GM19395 (cell line): ENCODE results near the gene SSBP1.
"Not testable (repeated sequence)": the region's sequence is repeated elsewhere in the genome, so short reads cannot be mapped to it uniquely, and the experiment has no call there.

ENCODE experiments used
- ATAC-seq: cut with Tn5 transposase; IDR thresholded peaks from one replicate; pipeline ENCODE4 v1.9.1; 2021; ENCODE audit warnings: mild to moderate bottlenecking, moderate library complexity; ENCODE audit not compliant: unreplicated experiment

The SSBP1 gene

DNA sequence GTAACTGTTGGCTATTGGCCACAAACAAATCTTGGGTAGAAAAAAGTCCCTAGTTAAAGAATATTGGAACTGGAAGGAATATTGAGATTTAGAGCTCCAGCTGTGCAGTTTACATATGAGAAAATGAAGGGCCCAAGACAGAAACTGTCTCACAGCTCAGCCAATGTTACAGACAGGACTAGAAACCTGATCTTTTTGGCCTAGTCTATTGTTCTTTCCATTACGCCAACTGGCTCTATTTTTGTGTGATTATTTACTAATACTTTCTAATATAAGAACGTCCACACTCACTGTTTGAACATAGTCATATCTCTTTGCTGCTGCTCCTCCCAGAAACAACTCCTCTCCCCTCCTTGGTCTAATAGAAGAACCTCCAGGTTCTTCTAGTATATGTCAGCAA lies 28.8 kb upstream of the SSBP1 start:
- no peak for ATAC-seq

DNA sequence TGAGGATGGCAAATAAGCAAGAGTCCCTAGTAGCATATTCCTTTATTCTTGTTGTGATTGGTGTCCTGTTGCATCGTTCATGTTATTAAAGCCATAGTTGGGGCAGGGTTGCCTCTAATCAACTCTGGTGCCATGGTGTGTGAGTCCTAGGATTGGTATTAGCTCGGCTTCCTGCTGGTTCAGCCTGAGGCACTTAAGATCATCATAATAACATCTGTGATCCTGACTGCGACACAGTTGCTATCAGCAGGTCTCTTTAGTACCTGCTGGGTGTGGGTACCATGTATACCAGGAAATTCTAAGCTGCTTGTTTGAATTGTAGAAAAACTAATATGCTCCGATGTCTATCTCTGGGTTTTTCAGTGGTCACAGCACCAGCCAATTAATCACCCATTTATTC lies 28.4 kb upstream of the SSBP1 start:
- no peak for ATAC-seq

DNA sequence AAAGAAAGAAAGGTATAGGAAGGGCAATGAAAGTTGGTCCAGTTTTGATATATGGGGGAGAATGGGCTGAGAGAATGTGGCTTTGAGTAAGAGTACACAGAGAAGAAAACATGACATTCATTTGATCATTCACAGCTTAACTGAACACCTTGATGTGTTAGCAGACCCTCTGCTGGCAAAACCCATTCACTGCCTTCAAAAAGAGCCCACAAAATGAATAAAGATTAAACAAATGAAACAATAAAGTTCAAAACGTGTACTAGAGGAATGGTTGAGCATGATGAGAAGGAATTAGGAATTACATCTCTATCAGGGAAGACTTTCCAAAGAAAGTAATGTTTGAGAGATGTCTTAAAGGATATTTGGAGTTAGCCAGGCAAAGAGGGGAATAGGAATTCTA lies 27.9 kb upstream of the SSBP1 start:
- no peak for ATAC-seq

DNA sequence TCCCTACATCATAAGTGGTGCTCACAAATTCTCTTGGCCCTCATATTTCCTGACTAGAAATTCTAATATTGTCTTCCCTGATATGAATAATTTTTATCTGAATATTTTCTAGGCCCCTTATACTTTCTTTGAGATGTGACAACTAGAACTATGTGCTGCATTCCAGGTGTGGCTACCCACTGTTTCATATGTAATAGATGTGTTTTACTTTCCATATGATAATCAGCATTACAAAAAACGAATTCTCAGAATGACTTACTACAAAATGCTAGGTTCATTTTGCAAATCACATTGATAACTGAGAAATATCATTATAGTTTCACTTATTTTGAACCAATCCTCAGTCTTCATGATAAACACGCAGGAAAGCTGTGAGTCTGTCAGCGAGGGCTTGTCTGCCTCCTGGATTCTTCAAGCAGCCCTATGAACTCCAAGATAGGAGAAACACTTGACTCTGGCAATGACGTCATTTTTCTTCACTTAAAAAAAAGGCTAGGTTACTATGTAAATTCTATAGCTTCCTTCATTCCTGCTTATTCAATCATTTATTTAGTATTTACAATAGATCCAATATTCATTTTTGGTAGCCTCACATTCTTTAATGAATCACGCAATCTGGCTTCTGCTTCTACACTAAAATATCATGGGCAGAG lies 25.4 kb upstream of the SSBP1 start:
- ATAC-seq = no peak

DNA sequence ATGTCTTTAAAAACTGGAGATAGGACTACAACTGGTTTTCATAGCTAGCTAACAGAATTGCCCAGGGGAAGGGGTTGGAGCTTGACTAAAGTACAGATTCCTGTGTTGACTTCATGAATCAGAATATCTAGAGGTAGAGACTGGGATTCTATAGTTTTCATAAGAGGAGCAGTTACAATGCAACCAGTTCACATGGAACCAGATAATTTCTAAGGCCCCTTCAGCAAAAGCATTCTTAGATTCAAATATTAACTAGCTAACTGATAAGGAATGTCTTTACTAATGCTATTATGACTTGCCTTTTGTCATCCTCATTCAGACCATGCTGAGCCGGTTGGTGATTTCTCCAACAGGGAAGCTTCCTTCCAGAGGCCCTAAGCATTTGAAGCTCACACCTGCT lies 24.3 kb upstream of the SSBP1 start:
- ATAC-seq = no peak

DNA sequence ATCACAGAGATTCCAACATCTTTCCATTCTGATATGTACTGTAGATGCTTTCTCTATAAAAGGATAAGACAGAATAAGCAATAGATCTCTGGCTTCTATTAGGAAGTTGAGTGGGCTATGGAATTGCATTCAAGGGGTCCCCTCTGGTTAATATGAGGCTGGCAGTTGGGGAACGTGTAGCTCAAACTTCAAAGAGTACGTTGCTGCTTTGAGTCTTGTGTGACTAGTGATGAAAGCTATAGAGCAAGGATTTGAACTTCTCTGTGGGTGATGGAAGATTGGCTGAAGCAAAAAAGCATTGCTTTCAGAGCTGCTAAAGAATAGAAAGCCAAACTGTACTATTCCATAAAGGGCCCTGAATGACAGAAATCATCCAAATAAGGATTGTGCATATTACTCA lies 23.6 kb upstream of the SSBP1 start:
- ATAC-seq = no peak

DNA sequence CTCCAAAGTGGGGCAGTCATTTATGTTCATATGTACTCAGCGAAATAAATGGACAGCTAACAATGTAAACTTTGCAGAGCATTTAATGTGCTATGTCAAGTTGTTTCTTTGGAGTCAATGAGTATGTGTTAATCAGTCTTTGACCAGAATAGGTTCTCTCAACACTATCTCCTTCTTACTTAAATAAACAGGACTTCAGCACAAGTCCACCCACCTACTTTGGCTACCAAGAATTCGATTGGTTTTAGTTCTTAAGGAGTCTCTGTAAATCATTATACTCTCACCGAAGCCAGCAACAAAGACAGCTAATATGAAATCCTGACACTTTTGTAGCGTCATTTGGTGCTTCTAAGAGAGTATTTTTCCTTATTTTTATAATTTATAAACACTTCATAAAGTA lies 23.1 kb upstream of the SSBP1 start:
- no peak for ATAC-seq

DNA sequence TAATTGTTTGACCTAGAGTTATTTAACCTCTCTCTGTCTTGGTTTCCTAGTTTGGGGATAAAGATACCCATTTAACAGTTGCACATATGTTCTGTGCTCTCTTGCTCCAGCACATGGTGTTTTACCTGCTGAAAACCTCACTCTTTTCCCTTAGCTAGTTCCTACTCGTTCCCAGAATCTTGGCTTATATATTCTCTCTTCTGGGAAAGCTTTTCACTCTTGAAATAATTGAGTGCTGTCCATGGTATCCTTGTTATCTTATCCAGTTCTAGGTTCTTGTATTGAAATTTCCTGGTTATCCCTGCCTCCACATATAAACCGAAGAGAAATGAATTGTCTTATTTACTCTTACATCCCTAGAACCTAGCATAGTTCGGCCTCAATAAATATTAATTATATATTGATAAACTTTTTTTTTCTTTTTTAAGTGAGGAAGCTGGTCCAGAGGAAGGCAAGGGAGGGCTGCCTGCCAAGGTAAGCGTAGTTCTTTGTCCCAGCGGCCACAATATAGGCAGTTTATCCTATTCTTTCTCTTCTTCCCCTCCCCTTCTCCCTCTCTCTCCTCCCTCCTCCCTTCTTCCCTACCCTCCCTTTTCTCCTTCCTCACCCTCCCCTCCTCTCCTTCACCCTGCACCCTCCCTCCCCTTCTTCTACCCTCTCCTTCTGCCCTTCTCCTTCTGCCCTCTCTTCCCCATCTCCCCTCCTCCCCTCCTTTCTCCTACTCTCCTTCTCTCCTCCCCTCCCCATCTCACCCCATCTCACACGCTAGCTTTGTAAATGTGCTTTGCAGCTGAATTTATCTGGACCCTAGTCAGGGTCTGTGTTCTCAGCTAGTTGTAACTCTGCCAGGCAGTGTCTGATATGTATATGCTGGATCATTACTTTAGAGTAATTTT lies 22.1 kb upstream of the SSBP1 start:
- no peak for ATAC-seq

DNA sequence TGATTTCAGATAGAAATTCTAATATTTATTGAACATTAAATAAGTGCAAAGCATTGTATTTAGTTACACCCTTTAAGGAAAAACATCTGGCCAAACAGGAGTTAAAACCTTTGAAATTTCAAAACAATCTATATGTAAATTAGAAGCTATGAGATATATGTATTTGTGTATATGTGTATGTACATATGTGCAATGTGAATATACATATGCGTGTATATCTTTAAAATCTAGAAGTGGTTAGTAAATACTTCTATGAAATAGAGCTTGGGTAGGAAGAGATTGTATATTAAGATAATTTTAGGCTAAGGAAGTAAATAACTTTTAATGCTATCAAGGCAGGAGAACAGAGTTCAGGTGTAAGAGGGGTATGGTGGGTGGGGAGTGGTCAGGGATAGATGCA lies 20.7 kb upstream of the SSBP1 start:
- no peak for ATAC-seq

DNA sequence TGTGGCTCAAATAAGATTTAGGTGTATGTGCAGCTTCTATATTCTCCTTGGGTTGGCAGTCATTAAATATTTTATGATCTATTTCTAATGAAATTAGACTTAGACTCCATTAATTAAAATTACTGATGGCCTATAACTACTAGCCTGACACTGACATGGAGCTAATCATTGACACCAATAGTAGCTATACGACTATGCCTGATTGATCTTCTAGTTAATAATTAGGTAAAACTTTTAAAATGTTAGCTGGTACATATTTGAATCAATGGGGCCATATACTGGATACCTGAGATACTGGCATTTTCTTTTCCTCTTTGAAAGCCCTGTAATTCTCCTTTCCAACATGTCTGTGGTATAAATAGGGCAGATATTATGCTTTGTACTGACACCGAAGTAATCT lies 15.6 kb upstream of the SSBP1 start:
- no peak for ATAC-seq

DNA sequence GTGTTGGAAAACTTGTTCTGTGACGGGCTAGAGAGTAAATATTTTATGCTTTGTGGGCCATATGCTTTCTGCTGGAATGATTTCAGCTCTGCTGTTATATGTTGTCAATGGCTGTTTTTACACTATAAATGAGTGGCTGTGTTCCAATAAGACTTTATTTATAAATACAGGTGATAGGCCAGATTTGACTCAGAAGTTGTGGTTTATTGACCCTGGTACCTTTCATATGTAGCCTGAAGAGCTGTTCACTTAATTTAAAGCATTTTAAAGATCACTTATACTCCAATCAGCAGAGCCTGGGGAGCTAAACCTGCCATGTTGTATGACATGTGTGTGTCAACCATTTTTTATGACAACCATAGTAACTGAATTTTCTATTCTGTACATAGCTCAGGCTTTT lies 9.1 kb upstream of the SSBP1 start:
- ATAC-seq = no peak

DNA sequence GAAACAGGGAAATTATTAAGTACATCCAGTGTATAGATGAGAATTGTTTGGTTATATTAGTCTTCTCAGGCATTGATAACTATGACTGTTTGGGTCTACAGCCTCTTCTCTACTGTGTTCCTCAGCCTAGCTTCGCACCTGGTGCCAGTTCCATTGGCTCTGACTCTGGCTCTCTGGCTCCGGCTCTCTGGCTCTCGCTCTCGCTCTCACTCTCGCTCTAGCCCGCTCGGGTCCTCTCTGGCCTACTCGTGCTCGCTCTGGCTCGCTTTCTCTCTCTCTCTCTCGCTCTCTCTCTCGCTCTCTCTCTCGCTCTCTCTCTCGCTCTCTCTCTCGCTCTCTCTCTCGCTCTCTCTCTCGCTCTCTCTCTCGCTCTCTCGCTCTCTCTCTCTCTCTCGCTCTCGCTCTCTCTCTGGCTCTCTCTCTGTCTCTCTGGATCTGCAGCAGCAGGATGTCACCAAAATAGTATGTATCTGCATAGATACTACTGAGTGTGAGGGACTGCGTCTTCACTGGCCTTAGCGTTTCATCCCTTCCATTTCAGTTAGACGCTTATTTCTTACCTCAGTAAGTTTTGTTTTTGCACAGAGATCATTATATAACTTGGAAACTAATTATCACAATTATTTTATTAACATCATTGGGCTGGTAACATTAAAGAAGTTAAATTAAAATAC lies 6.5 kb upstream of the SSBP1 start:
- no peak for ATAC-seq

DNA sequence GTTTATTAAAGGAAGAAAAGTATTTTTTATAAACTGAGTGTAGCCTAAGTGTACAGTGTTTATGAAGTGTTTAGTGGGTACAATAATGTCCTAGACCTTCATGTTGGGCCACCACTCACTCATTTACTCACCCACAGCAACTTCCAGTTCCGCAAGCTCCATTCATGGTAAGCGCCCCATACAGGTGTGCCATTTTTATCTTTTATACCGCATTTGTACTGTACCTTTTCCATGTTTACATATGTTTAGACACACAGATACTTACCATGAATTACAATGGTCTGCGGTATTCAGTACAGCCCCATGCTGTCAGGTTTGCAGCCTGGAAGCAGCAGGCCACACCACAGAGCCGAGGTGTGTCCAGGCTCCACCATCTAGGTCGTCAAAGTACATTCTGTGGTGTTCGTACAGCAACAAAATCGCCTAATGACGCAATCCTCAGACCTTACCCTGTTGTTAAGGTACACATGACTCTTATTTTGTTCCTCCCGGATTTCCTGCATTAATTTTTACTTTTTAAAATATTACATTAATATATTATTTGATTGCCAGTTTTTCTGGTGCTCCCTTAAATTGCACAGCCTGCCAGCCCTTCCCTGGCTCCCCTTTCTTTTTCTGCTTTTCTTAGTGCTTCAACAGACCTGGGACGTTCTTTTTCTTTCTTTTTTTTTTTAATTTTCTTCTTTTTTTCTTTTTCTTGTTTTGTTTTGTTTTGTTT lies 881 bp upstream of the SSBP1 start:
- ATAC-seq = no peak

DNA sequence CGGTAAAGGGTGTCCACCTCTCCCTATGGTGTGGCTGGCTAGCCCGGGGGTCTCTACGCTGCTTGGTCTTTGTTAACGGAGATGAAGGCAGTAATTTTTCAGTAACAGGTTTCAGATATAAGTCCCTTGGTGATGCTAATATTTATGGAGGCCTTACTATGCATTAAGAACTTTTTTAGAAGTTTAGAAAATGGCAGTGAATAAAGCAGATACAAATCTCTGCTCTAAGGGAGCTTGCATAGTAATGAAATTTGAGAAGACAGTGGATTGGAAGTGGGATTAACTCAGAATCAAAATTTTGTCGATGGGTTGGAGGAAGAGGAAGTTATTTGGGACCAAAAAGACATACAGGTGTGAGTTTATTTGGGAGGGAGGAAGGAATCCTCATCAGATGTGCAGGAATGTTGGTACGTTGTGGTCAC lies 445 bp downstream of the SSBP1 start:
- no peak for ATAC-seq

DNA sequence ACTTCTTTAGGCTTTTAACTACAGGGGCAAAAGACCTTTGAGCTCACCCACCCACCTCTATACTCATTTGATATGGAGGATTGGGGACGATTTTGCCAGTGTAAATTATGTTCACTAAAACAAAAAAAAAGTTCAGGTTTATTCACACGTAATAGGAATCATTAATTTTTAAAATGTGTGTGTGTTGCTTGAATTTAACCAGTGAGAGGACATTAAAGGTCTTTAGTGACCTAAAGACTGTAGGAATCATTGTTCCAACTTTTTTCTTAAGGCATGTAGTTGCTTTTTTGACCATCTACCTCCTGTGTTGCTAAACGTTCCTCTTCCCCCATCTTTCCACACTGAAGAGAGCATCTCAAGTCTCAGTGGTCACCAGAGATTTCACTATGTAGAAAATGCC lies 1.1 kb downstream of the SSBP1 start:
- no peak for ATAC-seq

DNA sequence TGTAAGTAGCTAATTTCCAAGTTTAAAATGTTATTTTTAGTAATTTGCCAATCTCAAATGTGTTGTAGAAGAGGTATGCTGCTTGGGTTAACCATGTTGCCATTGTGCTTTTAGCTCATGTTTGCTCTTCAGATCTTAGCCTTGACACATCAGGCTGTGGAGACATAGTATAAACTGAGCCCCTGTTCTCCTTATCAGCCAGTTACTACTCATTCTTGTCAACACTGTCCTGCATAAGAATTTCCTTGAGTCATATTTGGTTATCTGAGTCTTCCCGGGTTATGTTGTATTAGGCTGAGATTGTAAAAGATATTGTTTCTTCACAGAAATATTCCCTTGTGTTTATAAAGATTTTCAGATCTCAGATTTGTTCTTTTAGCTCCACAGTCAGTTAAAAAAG lies 4.1 kb downstream of the SSBP1 start:
- ATAC-seq = no peak

DNA sequence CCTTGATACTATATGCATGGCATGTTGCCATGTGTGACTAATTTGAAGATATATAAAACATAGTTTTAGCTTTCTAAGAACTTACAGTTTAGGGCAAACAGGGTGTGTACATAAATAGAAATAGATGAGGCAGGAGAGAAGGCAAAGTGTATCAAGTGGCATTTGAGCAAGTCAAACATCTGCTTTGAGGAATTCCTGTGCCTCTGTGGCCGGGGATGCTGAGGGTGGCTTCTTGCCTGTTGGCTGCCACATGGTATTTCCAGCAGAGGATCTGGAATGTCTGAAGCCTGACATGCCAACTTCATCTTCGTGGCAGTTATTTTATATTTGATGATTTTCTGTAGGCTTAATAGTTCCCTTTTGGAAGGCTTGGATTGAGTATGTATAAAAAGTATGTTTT lies 6.0 kb downstream of the SSBP1 start:
- no peak for ATAC-seq

DNA sequence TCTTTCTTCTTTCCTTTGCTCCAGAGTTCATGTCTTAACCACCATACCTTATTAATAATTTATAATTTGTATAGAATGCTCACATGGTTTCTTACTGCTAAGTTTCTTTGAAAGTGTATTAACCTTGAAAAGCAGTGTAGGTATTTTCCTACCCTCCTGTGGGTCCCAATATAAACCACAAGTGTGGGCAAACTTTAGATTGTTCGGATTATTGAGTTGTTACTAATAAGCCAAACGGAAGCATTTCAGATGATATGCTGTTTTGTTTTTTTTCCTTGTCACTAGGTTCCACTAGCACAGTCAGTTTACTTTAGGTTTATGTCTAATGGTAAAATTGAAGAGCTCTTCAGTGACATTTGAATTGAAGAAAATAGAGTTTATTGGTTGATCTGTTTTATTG lies 10.2 kb downstream of the SSBP1 start:
- ATAC-seq = no peak

DNA sequence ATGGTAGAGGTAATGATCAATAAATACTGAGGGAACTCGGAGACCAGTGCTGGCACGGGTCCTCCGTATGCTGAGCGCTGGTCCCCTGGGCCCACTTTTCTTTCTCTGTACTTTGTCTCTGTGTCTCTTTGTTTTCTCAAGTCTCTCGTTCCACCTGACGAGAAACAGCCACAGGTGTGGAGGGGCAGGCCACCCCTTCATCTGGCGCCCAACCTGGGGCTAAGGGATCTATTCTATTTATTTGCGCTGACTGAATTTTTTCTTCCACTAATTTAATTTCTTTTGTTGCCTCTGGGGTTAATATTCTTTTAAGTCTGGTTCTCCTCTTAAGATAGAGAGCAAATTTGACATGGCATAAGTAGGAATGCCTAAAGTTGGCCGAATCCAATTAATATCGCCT lies 13.7 kb downstream of the SSBP1 start:
- not testable (repeated sequence) for ATAC-seq

DNA sequence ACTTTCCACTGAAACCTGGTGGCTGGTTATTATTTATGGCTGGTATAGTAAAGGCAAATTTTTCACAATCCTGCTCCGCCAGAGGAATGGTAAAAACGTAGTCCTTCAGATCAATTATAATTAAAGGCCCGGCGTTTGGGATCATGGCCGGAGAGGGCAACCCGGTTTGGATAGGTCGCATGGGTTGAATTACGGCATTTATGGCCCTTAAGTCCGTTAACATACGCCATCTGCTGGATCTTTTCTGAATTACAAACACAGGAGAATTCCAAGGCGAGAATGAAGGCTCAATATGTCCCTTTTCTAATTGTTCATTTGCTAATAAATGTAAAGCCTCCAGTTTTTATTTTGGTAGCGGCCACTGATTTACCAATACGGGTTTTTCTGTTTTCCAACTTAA lies 14.5 kb downstream of the SSBP1 start:
- ATAC-seq = no peak

DNA sequence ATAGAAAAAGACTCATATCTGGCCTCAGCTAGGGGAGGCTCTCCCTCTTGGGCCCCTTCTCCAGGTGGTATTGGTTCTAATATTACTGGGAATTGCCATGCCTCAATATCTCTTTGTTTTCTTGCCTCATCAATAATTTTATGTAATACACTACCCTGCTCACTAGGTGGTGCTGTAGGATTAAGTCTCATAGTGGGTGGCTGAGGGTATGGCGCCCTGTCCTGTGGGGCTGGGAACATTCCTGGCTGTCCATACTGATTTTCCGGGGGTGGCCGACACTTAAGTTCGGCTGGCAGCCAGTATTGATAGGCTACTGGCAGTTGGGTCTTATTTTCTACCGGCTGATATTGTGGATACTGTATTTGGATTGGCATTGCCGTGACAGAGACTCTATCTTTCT lies 16.8 kb downstream of the SSBP1 start:
- no peak for ATAC-seq
